BJ (cell line): ENCODE data around the gene IYD. TPM values are rescaled to one million over a fixed set of nuclear protein-coding genes. Genes with fewer than 3 reads are reported as not detected.

ENCODE experiments used
- CTCF ChIA-PET: fragments of 350-600 bp; formaldehyde crosslinking; extraction: SDS; loops from one replicate; lab custom pipeline; 2021; ENCODE audit warnings: antibody characterized with exemption, inconsistent platforms; lab: Yijun Ruan, JAX
- POLR2A ChIA-PET: fragments of 300-600 bp; sonication (Branson Sonifier 250); formaldehyde crosslinking; extraction: SDS; loops from one replicate; lab custom pipeline; 2021; ENCODE audit warnings: antibody characterized with exemption; lab: Charles Lee
- DNase-seq: peaks from one replicate; pipeline ENCODE4 v3.0.0-alpha.2; 2011; ENCODE audit warnings: low read depth
- H3K27me3 ChIP-seq: 2 replicates; pipeline ENCODE4 v1.6.0; 2011; ENCODE audit warnings: low read length; ENCODE audit not compliant: control insufficient read depth, insufficient read depth
- H3K36me3 ChIP-seq: 2 replicates; pipeline ENCODE4 v1.5.1; 2011; ENCODE audit warnings: low read length; ENCODE audit not compliant: control insufficient read depth, insufficient read depth
- H3K4me3 ChIP-seq: 2 replicates; pipeline ENCODE4 v1.5.1; 2011; ENCODE audit warnings: low read depth, mild to moderate bottlenecking, control low read depth, low read length
- CTCF ChIP-seq: IDR thresholded peaks from 2 replicates; pipeline ENCODE4 v1.5.1; 2011; ENCODE audit warnings: low read depth, mild to moderate bottlenecking, control low read depth, inconsistent platforms, low read length, moderate library complexity; ENCODE audit not compliant: insufficient read depth
- polyA plus RNA-seq: library from polyadenylated mRNA; depleted of rRNA; stranded (reverse); fragments of >200 nt; gene quantifications from 2 replicates; pipeline ENCODE4 v1.2.3, GENCODE V29; 2011

Gene IYD
- polyA plus RNA-seq, 1 experiment: not detected

- Histone ChIP-seq H3K4me3 (no peak overlapping the region), H3K36me3 (no peaks in the 10 kb centered on the region), H3K27me3 (peaks cover 2% of the 10 kb centered on the region; the same call in 1 of the 2 replicates)
- CTCF ChIA-PET: interaction anchor here (0.6 to 5.1 kb wide), 5 partner anchors 12 to 23 kb away, joined by 3 to 35 read pairs (median 4); no protein-coding TSS in a partner anchor
- no peak for DNase-seq
- TF ChIP-seq CTCF: no peak
- POLR2A ChIA-PET: no interaction called here
These were observed 38.1 kb downstream of the IYD start for GRCh38 chr6:150406948-150407347.

- no peak for TF ChIP-seq CTCF
- CTCF ChIA-PET: interaction anchor here (1.7 to 5.1 kb wide), 3 partner anchors 10 to 330 kb away, joined by 3 to 35 read pairs (median 15); no protein-coding TSS in a partner anchor
- POLR2A ChIA-PET: no interaction called here
- DNase-seq: no peak
- Histone ChIP-seq H3K36me3 (no peaks in the 10 kb centered on the region), H3K27me3 (peaks cover 2% of the 10 kb centered on the region; the same call in 1 of the 2 replicates), H3K4me3 (no peak overlapping the region)
These were observed 40.0 kb downstream of the IYD start for GRCh38 chr6:150408842-150409241.

GRCh38 chr6:150409576-150410066 is 40.8 kb downstream of the IYD start:
- TF ChIP-seq CTCF: no peak
- peaks cover 2% of the 10 kb centered on the region; the same call in 1 of the 2 replicates for H3K27me3 ChIP-seq
- ChIA-PET POLR2A (no interaction called here), CTCF (interaction anchor here (0.7 to 5.1 kb wide), 5 partner anchors 9 to 330 kb away, joined by 3 to 35 read pairs (median 4); no protein-coding TSS in a partner anchor)
- H3K36me3 ChIP-seq: no peaks in the 10 kb centered on the region
- DNase-seq: no peak
- H3K4me3 ChIP-seq: no peak overlapping the region

GRCh38 chr6:150410399-150410798 is 41.6 kb downstream of the IYD start:
- POLR2A ChIA-PET: no interaction called here

More at GRCh38 chr6:150410399-150410798, 41.6 kb downstream of the IYD start:
- Histone ChIP-seq H3K4me3 (no peak overlapping the region), H3K27me3 (peaks cover 4% of the 10 kb centered on the region), H3K36me3 (no peaks in the 10 kb centered on the region)
- CTCF ChIA-PET: interaction anchor here (0.7 to 5.1 kb wide), 7 partner anchors 8 to 408 kb away, joined by 3 to 35 read pairs (median 3); no protein-coding TSS in a partner anchor
- DNase-seq: no peak
- TF ChIP-seq CTCF: no peak
